Measurements from ENCODE around the gene POU2F1.

GRCh38 chr1:167387251-167387910 is 166.7 kb downstream of the POU2F1 start:
- TF ChIP-seq CTCF (IDR thresholded peaks at IDR 0.05) (no peak), POLR2A (IDR thresholded peaks at IDR 0.05) (no peak), EP300 (IDR thresholded peaks at IDR 0.05) (no peak)

Data from ovary (tissue), 3 donors.